HEK293 (cell line): ENCODE data around the gene TMED6.

Experiments
- CTCF ChIA-PET: fragments of 350-600 bp; formaldehyde crosslinking; extraction: SDS; loops from one replicate; lab custom pipeline; 2021; ENCODE audit warnings: antibody characterized with exemption; lab: Yijun Ruan, JAX
- POLR2A ChIA-PET: fragments of 300-600 bp; formaldehyde crosslinking; extraction: SDS; loops from one replicate; lab custom pipeline; 2020; ENCODE audit warnings: antibody characterized with exemption, inconsistent platforms; lab: Yijun Ruan, JAX
- H3K27ac ChIP-seq: fragments of 200-500 bp; sonication (Bioruptor generic); 2 replicates; pipeline ENCODE4 v1.5.1; 2014; ENCODE audit warnings: low read depth, low read length, control low read depth, inconsistent platforms; ENCODE audit errors: extremely low read depth
- H3K36me3 ChIP-seq, 2 experiments: fragments of 200-500 bp in 1 of 2; sonication (Bioruptor generic) in 1 of 2; 1 replicate in 1 of 2; 2 replicates in 1 of 2; pipeline ENCODE4 v1.5.1; 2014 to 2017; ENCODE audit warnings: inconsistent platforms in 2 of 2, low read length in 2 of 2; ENCODE audit not compliant: control insufficient read depth in 2 of 2, insufficient read depth in 1 of 2
- H3K4me1 ChIP-seq: fragments of 200-500 bp; sonication (Bioruptor generic); 2 replicates; pipeline ENCODE4 v1.5.1; 2014; ENCODE audit warnings: mild to moderate bottlenecking, low read length, inconsistent platforms; ENCODE audit not compliant: control insufficient read depth, insufficient read depth
- H3K4me3 ChIP-seq: 2 replicates; pipeline ENCODE4 v1.5.1; 2011; ENCODE audit warnings: low read depth, mild to moderate bottlenecking, control low read depth, low read length, moderate library complexity
- H3K9me3 ChIP-seq: fragments of 200-500 bp; sonication (Bioruptor generic); 2 replicates; pipeline ENCODE4 v1.5.1; 2014; ENCODE audit warnings: low read depth, low read length, inconsistent platforms; ENCODE audit not compliant: control insufficient read depth, insufficient read depth
- KLF16 ChIP-seq: fragments of 450-650 bp; formaldehyde crosslinking; IDR thresholded peaks from 2 replicates; pipeline ENCODE4 v1.5.1; 2017; ENCODE audit warnings: missing biosample characterization, missing genetic modification characterization
- PRDM6 ChIP-seq: fragments of 450-650 bp; formaldehyde crosslinking; IDR thresholded peaks from 2 replicates; pipeline ENCODE4 v1.5.1; 2017; ENCODE audit warnings: missing biosample characterization, missing genetic modification characterization
- REPIN1 ChIP-seq: fragments of 450-650 bp; formaldehyde crosslinking; IDR thresholded peaks from 2 replicates; pipeline ENCODE4 v1.5.1; 2017; ENCODE audit warnings: missing biosample characterization, missing genetic modification characterization, low read depth
- ZNF169 ChIP-seq: fragments of 450-650 bp; formaldehyde crosslinking; IDR thresholded peaks from 2 replicates; pipeline ENCODE4 v1.5.1; 2016; ENCODE audit warnings: missing biosample characterization, missing genetic modification characterization
- ZNF248 ChIP-seq: fragments of 450-650 bp; formaldehyde crosslinking; IDR thresholded peaks from 2 replicates; pipeline ENCODE4 v1.5.1; 2017; ENCODE audit warnings: missing biosample characterization, missing genetic modification characterization
- ZNF37A ChIP-seq: fragments of 450-650 bp; IDR thresholded peaks from 2 replicates; pipeline ENCODE4 v1.5.1; 2018; ENCODE audit warnings: missing biosample characterization, missing genetic modification characterization
- ZNF510 ChIP-seq: fragments of 450-650 bp; formaldehyde crosslinking; IDR thresholded peaks from 2 replicates; pipeline ENCODE4 v1.5.1; 2018; ENCODE audit warnings: mild to moderate bottlenecking, missing genetic modification characterization, missing biosample characterization; ENCODE audit not compliant: insufficient replicate concordance
- ZNF571 ChIP-seq: fragments of 450-650 bp; formaldehyde crosslinking; IDR thresholded peaks from 2 replicates; pipeline ENCODE4 v1.5.0; 2017; ENCODE audit warnings: missing biosample characterization, missing genetic modification characterization
- ZNF660 ChIP-seq: fragments of 450-650 bp; IDR thresholded peaks from 2 replicates; pipeline ENCODE4 v1.5.1; 2018; ENCODE audit warnings: missing biosample characterization, mild to moderate bottlenecking, missing genetic modification characterization
- ZNF843 ChIP-seq: fragments of 450-650 bp; formaldehyde crosslinking; IDR thresholded peaks from 2 replicates; pipeline ENCODE4 v1.5.1; 2016; ENCODE audit warnings: missing biosample characterization, missing genetic modification characterization
- ZSCAN23 ChIP-seq: fragments of 450-650 bp; formaldehyde crosslinking; IDR thresholded peaks from 2 replicates; pipeline ENCODE4 v1.5.1; 2016; ENCODE audit warnings: missing biosample characterization, missing genetic modification characterization
- ZXDB ChIP-seq: fragments of 450-650 bp; formaldehyde crosslinking; IDR thresholded peaks from 2 replicates; pipeline ENCODE4 v1.5.1; 2016; ENCODE audit warnings: missing biosample characterization, missing genetic modification characterization
- TF ChIP-seq, protein P1 (sequence below): fragments of 450-650 bp; formaldehyde crosslinking; IDR thresholded peaks from 2 replicates; pipeline ENCODE4 v1.5.1; 2016; ENCODE audit warnings: missing biosample characterization, missing genetic modification characterization

The TMED6 gene

DNA sequence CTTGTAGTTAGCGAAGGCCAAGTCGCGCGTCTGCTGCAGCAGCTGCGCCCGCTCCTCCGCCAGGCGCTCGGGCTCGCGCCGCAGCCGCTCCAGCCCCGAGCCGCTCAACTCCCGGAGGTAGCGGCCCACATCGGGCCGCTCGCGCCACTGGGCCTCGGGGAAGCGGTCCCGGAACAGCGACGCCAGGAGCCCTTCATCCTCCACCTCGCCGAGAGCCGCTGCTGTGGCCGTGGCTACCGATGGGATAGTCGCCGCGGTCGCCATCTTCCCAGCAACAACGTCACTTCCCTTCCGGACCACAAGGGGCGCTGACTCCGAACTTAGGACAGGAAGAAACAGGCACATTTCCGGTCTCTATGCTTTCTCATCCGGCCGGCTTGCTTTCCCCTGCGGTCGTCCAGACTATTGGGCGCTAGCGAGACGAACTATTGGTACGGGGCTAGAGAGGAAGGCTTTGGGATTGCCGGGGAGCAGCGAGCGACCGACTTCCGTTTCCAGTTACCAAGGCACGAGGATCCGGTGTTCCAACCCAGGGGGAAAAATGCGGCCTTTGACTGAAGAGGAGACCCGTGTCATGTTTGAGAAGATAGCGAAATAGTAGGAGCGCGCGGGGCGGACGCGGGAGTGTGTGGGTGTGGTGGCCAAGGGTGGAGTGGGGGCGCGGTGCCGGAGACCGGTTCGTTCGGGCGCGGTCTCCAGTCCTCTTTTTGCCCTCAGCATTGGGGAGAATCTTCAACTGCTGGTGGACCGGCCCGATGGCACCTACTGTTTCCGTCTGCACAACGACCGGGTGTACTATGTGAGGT lies 12.1 kb downstream of the TMED6 start, which contains the start of the genes COG8 and NIP7 (continued):
- TF ChIP-seq ZNF248 (tag by site-specific recombination) (no peak), ZNF571 (tag by site-specific recombination) (no peak), ZNF660 (peak; percentile 82)
- TF ChIP-seq, protein P1, sequence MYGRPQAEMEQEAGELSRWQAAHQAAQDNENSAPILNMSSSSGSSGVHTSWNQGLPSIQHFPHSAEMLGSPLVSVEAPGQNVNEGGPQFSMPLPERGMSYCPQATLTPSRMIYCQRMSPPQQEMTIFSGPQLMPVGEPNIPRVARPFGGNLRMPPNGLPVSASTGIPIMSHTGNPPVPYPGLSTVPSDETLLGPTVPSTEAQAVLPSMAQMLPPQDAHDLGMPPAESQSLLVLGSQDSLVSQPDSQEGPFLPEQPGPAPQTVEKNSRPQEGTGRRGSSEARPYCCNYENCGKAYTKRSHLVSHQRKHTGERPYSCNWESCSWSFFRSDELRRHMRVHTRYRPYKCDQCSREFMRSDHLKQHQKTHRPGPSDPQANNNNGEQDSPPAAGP (tag by site-specific recombination), result 0 out of 2 replicates have a peak, but pooled peaks have one; percentile 47

- H3K9me3 ChIP-seq, result no peaks in the 10 kb centered on the region
- no peaks in the 10 kb centered on the region for H3K4me1 ChIP-seq
- H3K36me3 ChIP-seq, result peaks cover 18 to 67% of the 10 kb centered on the region in 2 experiments; a peak in 2 of 3 replicates
- TF ChIP-seq ZSCAN23 (tag by site-specific recombination), result no peak
- TF ChIP-seq ZNF510 (tag by site-specific recombination), result no peak
- 0 out of 2 replicates have a peak, but pooled peaks have one; percentile 25 for TF ChIP-seq REPIN1 (tag by site-specific recombination)
- no peak for TF ChIP-seq ZNF169 (tag by site-specific recombination)
- no peak for TF ChIP-seq ZNF843 (tag by site-specific recombination)
- TF ChIP-seq ZNF37A (tag by site-specific recombination), result no peak
- TF ChIP-seq KLF16 (tag by site-specific recombination), result peak; percentile 22; the same call in 1 of the 2 replicates
- TF ChIP-seq ZXDB (tag by site-specific recombination), result no peak
- POLR2A ChIA-PET, result interaction anchor here (5.2 kb wide), 1 partner anchor 10 kb away, joined by 27 read pairs; the partner anchor contains the start of gene PDF
- peak overlapping the region; percentile 86 for H3K4me3 ChIP-seq
- CTCF ChIA-PET, result interaction anchor here (0.5 to 0.6 kb wide), 2 partner anchors 12 to 266 kb away, joined by 3 read pairs; no protein-coding TSS in a partner anchor
- peak overlapping the region; percentile 66 for H3K27ac ChIP-seq
Measured at GRCh38 chr16:69338557-69339288, 12.9 kb downstream of the TMED6 start.

DNA sequence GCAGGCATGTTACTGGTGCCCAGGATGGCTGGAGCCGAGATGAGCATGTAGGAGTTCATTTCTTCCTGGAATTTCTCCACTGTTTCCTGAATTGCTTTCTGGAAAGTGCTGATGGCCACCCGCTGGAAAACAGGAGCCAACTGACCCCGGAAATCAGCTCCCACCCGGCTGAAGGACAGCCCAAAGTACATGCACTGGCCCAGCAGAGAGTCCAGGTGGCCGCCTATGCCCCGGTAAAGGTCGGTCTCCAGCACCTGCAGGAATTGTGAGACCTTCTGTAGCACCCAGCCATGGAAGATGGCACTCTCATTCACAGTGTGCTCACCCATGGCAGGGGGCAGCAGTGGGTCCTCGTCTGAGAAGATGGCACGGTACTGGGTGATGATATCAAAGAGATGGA lies 16.9 kb downstream of the TMED6 start:
- CTCF ChIA-PET, result no interaction called here
- TF ChIP-seq PRDM6 (tag by site-specific recombination), result no peak
- TF ChIP-seq, all 188 proteins: peak for 0
- no peaks in the 10 kb centered on the region for H3K9me3 ChIP-seq
- H3K4me3 ChIP-seq, result no peak overlapping the region
- no peak overlapping the region for H3K27ac ChIP-seq
- H3K4me1 ChIP-seq, result no peaks in the 10 kb centered on the region
- peaks cover 13 to 55% of the 10 kb centered on the region in 2 experiments; a peak in 2 of 3 replicates for H3K36me3 ChIP-seq
- POLR2A ChIA-PET, result no interaction called here
